ENCODE data around the gene CLEC2D.

DNA sequence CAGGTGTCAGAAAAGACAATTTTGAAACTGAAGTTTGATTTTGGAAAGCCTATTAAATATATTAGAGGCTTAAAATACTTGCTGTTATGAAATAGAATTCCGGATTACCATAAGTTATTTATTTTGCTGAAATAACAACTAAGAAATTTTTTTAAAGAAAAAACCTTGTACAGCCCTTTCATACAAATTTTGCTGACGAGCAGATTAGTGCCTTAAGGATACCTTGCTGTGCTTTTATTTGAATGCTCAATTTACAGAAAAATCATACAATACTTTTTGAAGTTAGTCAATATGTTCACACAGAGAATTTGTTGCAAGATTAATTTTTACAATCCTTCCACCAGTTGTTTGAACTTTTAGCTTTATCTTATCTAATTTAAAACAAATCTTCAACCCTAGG, 29.5 kb upstream of the CLEC2D start:
- TF ChIP-seq POLR2A (IDR thresholded peaks at IDR 0.05), result no peak
- TF ChIP-seq, protein P1, sequence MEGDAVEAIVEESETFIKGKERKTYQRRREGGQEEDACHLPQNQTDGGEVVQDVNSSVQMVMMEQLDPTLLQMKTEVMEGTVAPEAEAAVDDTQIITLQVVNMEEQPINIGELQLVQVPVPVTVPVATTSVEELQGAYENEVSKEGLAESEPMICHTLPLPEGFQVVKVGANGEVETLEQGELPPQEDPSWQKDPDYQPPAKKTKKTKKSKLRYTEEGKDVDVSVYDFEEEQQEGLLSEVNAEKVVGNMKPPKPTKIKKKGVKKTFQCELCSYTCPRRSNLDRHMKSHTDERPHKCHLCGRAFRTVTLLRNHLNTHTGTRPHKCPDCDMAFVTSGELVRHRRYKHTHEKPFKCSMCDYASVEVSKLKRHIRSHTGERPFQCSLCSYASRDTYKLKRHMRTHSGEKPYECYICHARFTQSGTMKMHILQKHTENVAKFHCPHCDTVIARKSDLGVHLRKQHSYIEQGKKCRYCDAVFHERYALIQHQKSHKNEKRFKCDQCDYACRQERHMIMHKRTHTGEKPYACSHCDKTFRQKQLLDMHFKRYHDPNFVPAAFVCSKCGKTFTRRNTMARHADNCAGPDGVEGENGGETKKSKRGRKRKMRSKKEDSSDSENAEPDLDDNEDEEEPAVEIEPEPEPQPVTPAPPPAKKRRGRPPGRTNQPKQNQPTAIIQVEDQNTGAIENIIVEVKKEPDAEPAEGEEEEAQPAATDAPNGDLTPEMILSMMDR (IDR thresholded peaks at IDR 0.05), result no peak

All from adrenal gland (tissue), 5 donors.